SK-N-SH treated with all-trans-retinoic acid at 6 μM for 48 hours (cell line): ENCODE data around the gene MSMO1.

Experiments used
- ARNTL ChIP-seq: fragments of 450-650 bp; formaldehyde crosslinking; IDR thresholded peaks from 2 replicates; pipeline ENCODE4 v1.5.0; 2020; ENCODE audit warnings: low read depth, mild to moderate bottlenecking, moderate library complexity, borderline replicate concordance
- ESRRG ChIP-seq: fragments of 250-450 bp; sonication (Bioruptor Pico); IDR thresholded peaks from 2 replicates; pipeline ENCODE4 v1.6.1; 2021; ENCODE audit warnings: mild to moderate bottlenecking
- ISL1 ChIP-seq: fragments of 250-450 bp; sonication (Bioruptor Pico); IDR thresholded peaks from 2 replicates; pipeline ENCODE4 v2.1.2; 2022; ENCODE audit warnings: mild to moderate bottlenecking, moderate library complexity
- POU6F1 ChIP-seq: fragments of 250-450 bp; sonication (Bioruptor Pico); IDR thresholded peaks from 2 replicates; pipeline ENCODE4 v1.8.0; 2021; ENCODE audit warnings: low read depth, mild to moderate bottlenecking, moderate library complexity, borderline replicate concordance
- PPARA ChIP-seq: fragments of 250-450 bp; sonication (Bioruptor Pico); IDR thresholded peaks from 2 replicates; pipeline ENCODE4 v1.5.0; 2020; ENCODE audit warnings: mild to moderate bottlenecking, borderline replicate concordance
- RARB ChIP-seq: fragments of 250-450 bp; sonication (Bioruptor Pico); IDR thresholded peaks from 2 replicates; pipeline ENCODE4 v1.8.0; 2021; ENCODE audit warnings: mild to moderate bottlenecking, moderate library complexity
- TCF4 ChIP-seq: fragments of 250-450 bp; sonication (Bioruptor Pico); IDR thresholded peaks from 2 replicates; pipeline ENCODE4 v1.8.0; 2021; ENCODE audit warnings: mild to moderate bottlenecking, moderate library complexity, borderline replicate concordance
- TOX ChIP-seq: fragments of 250-450 bp; sonication (Bioruptor Pico); IDR thresholded peaks from 2 replicates; pipeline ENCODE4 v1.8.0; 2021; ENCODE audit warnings: mild to moderate bottlenecking, moderate library complexity, borderline replicate concordance
- ZFP3 ChIP-seq: fragments of 250-450 bp; sonication (Bioruptor Pico); IDR thresholded peaks from 2 replicates; pipeline ENCODE4 v1.5.0; 2020; ENCODE audit warnings: mild to moderate bottlenecking, moderate library complexity
- ZNF565 ChIP-seq: fragments of 450-650 bp; formaldehyde crosslinking; conservative IDR thresholded peaks from 2 replicates; pipeline ENCODE4 v1.5.0; 2020; ENCODE audit warnings: low read depth, mild to moderate bottlenecking, moderate library complexity
- ZNF70 ChIP-seq: fragments of 450-650 bp; formaldehyde crosslinking; IDR thresholded peaks from 2 replicates; pipeline ENCODE4 v1.5.0; 2020; ENCODE audit warnings: mild to moderate bottlenecking, moderate library complexity
- TF ChIP-seq, protein P1 (sequence below): fragments of 250-450 bp; sonication (Bioruptor Pico); IDR thresholded peaks from 2 replicates; pipeline ENCODE4 v1.8.0; 2020; ENCODE audit warnings: mild to moderate bottlenecking, moderate library complexity, borderline replicate concordance
- TF ChIP-seq, protein P2 (sequence below): fragments of 250-450 bp; sonication (Bioruptor Pico); IDR thresholded peaks from 2 replicates; pipeline ENCODE4 v1.5.1; 2020; ENCODE audit warnings: low read depth, mild to moderate bottlenecking, moderate library complexity

- TF ChIP-seq, protein P1, sequence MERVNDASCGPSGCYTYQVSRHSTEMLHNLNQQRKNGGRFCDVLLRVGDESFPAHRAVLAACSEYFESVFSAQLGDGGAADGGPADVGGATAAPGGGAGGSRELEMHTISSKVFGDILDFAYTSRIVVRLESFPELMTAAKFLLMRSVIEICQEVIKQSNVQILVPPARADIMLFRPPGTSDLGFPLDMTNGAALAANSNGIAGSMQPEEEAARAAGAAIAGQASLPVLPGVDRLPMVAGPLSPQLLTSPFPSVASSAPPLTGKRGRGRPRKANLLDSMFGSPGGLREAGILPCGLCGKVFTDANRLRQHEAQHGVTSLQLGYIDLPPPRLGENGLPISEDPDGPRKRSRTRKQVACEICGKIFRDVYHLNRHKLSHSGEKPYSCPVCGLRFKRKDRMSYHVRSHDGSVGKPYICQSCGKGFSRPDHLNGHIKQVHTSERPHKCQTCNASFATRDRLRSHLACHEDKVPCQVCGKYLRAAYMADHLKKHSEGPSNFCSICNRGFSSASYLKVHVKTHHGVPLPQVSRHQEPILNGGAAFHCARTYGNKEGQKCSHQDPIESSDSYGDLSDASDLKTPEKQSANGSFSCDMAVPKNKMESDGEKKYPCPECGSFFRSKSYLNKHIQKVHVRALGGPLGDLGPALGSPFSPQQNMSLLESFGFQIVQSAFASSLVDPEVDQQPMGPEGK (CRISPR knock-in tag), result no peak
- TF ChIP-seq ZNF565, result no peak
- TF ChIP-seq TOX (CRISPR knock-in tag), result no peak
- no peak for TF ChIP-seq PPARA (CRISPR knock-in tag)
- no peak for TF ChIP-seq TCF4 (CRISPR knock-in tag)
- no peak for TF ChIP-seq ZFP3
- TF ChIP-seq, protein P2, sequence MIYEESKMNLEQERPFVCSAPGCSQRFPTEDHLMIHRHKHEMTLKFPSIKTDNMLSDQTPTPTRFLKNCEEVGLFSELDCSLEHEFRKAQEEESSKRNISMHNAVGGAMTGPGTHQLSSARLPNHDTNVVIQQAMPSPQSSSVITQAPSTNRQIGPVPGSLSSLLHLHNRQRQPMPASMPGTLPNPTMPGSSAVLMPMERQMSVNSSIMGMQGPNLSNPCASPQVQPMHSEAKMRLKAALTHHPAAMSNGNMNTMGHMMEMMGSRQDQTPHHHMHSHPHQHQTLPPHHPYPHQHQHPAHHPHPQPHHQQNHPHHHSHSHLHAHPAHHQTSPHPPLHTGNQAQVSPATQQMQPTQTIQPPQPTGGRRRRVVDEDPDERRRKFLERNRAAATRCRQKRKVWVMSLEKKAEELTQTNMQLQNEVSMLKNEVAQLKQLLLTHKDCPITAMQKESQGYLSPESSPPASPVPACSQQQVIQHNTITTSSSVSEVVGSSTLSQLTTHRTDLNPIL (CRISPR knock-in tag), result no peak
- no peak for TF ChIP-seq ZNF70
- TF ChIP-seq ISL1 (CRISPR knock-in tag), result no peak
- no peak for TF ChIP-seq POU6F1 (CRISPR knock-in tag)
- TF ChIP-seq ARNTL (CRISPR knock-in tag), result no peak
- TF ChIP-seq ESRRG (CRISPR knock-in tag), result no peak
- TF ChIP-seq RARB (CRISPR knock-in tag), result no peak
Observed at GRCh38 chr4:165319030-165319429, 8.4 kb upstream of the MSMO1 start.
